ENCODE data around the gene RAD23B. TPM values are rescaled to one million over a fixed set of nuclear protein-coding genes. Genes with fewer than 3 reads are reported as not detected.

Gene RAD23B
- total RNA-seq, 1 experiment from 2014 or later, result 176 TPM

GRCh38 chr9:107325842-107326241 is 42.8 kb downstream of the RAD23B start:
- POLR2A ChIA-PET (ENCODE audit: unreplicated experiment), result no interaction called here
- H4K20me1 ChIP-seq (ENCODE audit: insufficient read depth), result peaks cover 45% of the 10 kb centered on the region
- no peaks in the 10 kb centered on the region for H3K27me3 ChIP-seq (ENCODE audit: insufficient read depth, low read depth)
- DNase-seq, result no peak
- peaks cover 84% of the 10 kb centered on the region for H3F3A ChIP-seq (ENCODE audit: insufficient read depth, low read depth)
- BruUV-seq (replicated peaks), result no TSS peak
- no peak overlapping the region for H3K27ac ChIP-seq
- TF ChIP-seq EZH2 (IDR thresholded peaks at IDR 0.05; ENCODE audit: low read depth) (no peak), CTCF (conservative IDR thresholded peaks at IDR 0.05) (no peak)
- no peaks in the 10 kb centered on the region for H3K9me2 ChIP-seq (ENCODE audit: insufficient read depth)
- H3K9me3 ChIP-seq (ENCODE audit: insufficient read depth, low read depth), result no peaks in the 10 kb centered on the region; the same call in 1 of the 2 replicates
- H3K36me3 ChIP-seq (ENCODE audit: low read depth), result peaks cover 87% of the 10 kb centered on the region
- H3K79me2 ChIP-seq (ENCODE audit: low read depth), result peaks cover 88% of the 10 kb centered on the region
- H3K4me2 ChIP-seq, result no peak overlapping the region
- H2AFZ ChIP-seq, result no peak overlapping the region
- CTCF ChIA-PET, result no interaction called here
- intact Hi-C loops (cut with micrococcal nuclease; ENCODE audit: unreplicated experiment), result no loop called here
- H3K4me3 ChIP-seq, result no peak overlapping the region
- H3K4me1 ChIP-seq (replicated peaks; ENCODE audit: insufficient read depth), result no peaks in the 10 kb centered on the region

GRCh38 chr9:107328510-107328909 is 45.4 kb downstream of the RAD23B start:
- Histone ChIP-seq H4K20me1 (ENCODE audit: insufficient read depth) (peaks cover 42% of the 10 kb centered on the region), H3K27me3 (ENCODE audit: insufficient read depth, low read depth) (no peaks in the 10 kb centered on the region), H2AFZ (no peak overlapping the region), H3K36me3 (ENCODE audit: low read depth) (peaks cover 86% of the 10 kb centered on the region), H3K9me2 (ENCODE audit: insufficient read depth) (no peaks in the 10 kb centered on the region), H3F3A (ENCODE audit: insufficient read depth, low read depth) (peaks cover 59% of the 10 kb centered on the region), H3K9me3 (ENCODE audit: insufficient read depth, low read depth) (no peaks in the 10 kb centered on the region; the same call in 1 of the 2 replicates), H3K4me1 (replicated peaks; ENCODE audit: insufficient read depth) (no peaks in the 10 kb centered on the region), H3K4me2 (no peak overlapping the region), H3K79me2 (ENCODE audit: low read depth) (peaks cover 76% of the 10 kb centered on the region), H3K4me3 (no peak overlapping the region), H3K27ac (no peak overlapping the region)
- no peak for TF ChIP-seq CTCF (conservative IDR thresholded peaks at IDR 0.05)
- no peak for TF ChIP-seq EZH2 (IDR thresholded peaks at IDR 0.05; ENCODE audit: low read depth)
- DNase-seq, result no peak
- intact Hi-C loops (cut with micrococcal nuclease; ENCODE audit: unreplicated experiment), result no loop called here
- no TSS peak for BruUV-seq (replicated peaks)
- CTCF ChIA-PET, result interaction anchor here (0.9 kb wide), 1 partner anchor 88 kb away, joined by 8 read pairs; no protein-coding TSS in a partner anchor
- POLR2A ChIA-PET (ENCODE audit: unreplicated experiment), result no interaction called here

- Histone ChIP-seq H3K27ac (no peak overlapping the region), H3K36me3 (ENCODE audit: low read depth) (peaks cover 77% of the 10 kb centered on the region), H4K20me1 (ENCODE audit: insufficient read depth) (peaks cover 37% of the 10 kb centered on the region), H3K4me3 (no peak overlapping the region), H3K4me1 (replicated peaks; ENCODE audit: insufficient read depth) (0 out of 2 replicates have a peak, but pooled peaks cover 6% of the 10 kb centered on the region), H2AFZ (no peak overlapping the region), H3K4me2 (no peak overlapping the region), H3F3A (ENCODE audit: insufficient read depth, low read depth) (peaks cover 49% of the 10 kb centered on the region), H3K79me2 (ENCODE audit: low read depth) (peaks cover 61% of the 10 kb centered on the region), H3K9me3 (ENCODE audit: insufficient read depth, low read depth) (no peaks in the 10 kb centered on the region), H3K27me3 (ENCODE audit: insufficient read depth, low read depth) (no peaks in the 10 kb centered on the region), H3K9me2 (ENCODE audit: insufficient read depth) (no peaks in the 10 kb centered on the region)
- TF ChIP-seq EZH2 (IDR thresholded peaks at IDR 0.05; ENCODE audit: low read depth) (no peak), CTCF (conservative IDR thresholded peaks at IDR 0.05) (no peak)
- no TSS peak for BruUV-seq (replicated peaks)
- ChIA-PET CTCF (no interaction called here), POLR2A (ENCODE audit: unreplicated experiment) (no interaction called here)
- intact Hi-C loops (cut with micrococcal nuclease; ENCODE audit: unreplicated experiment), result no loop called here
- no peak for DNase-seq
Measured at GRCh38 chr9:107330420-107330819, 47.3 kb downstream of the RAD23B start.

Data from PC-9 (cell line).